H9 (cell line): ENCODE data around the gene EIF2B5. TPM values are rescaled to one million over a fixed set of nuclear protein-coding genes. Genes with fewer than 3 reads are reported as not detected.

ENCODE experiments used
- DNase-seq: peaks from one replicate; pipeline ENCODE4 v3.0.0-alpha.2; 2017
- H2AFZ ChIP-seq: one replicate; pipeline ENCODE4 v1.6.1; 2013; ENCODE audit warnings: mild to moderate bottlenecking, low read length, control low read depth, moderate library complexity
- H2AK5ac ChIP-seq: 2 replicates; pipeline ENCODE4 v1.6.1; 2013; ENCODE audit warnings: low read length, control low read depth, mixed read lengths; ENCODE audit not compliant: insufficient read length
- H2BK120ac ChIP-seq: one replicate; pipeline ENCODE4 v1.6.1; 2013; ENCODE audit warnings: low read depth, mild to moderate bottlenecking, low read length, control low read depth, inconsistent platforms; ENCODE audit not compliant: poor library complexity, severe bottlenecking
- H2BK12ac ChIP-seq: 2 replicates; pipeline ENCODE4 v1.6.1; 2013; ENCODE audit warnings: low read length, control low read depth, mixed read lengths, low read depth; ENCODE audit not compliant: insufficient read length
- H2BK15ac ChIP-seq: 2 replicates; pipeline ENCODE4 v1.6.1; 2013; ENCODE audit warnings: low read depth, low read length, control low read depth
- H2BK20ac ChIP-seq: one replicate; pipeline ENCODE4 v1.6.1; 2013; ENCODE audit warnings: low read depth, mild to moderate bottlenecking, low read length, control low read depth, inconsistent platforms; ENCODE audit not compliant: poor library complexity, severe bottlenecking
- H2BK5ac ChIP-seq: 2 replicates; pipeline ENCODE4 v1.6.1; 2013; ENCODE audit warnings: low read length, control low read depth, mixed read lengths; ENCODE audit not compliant: insufficient read length
- H3K14ac ChIP-seq: 2 replicates; pipeline ENCODE4 v1.6.1; 2013; ENCODE audit warnings: low read length, control low read depth; ENCODE audit not compliant: insufficient read depth
- H3K18ac ChIP-seq: 2 replicates; pipeline ENCODE4 v1.6.1; 2013; ENCODE audit warnings: low read depth, mild to moderate bottlenecking, mixed read lengths, low read length, control low read depth; ENCODE audit not compliant: insufficient read length
- H3K23ac ChIP-seq: 2 replicates; pipeline ENCODE4 v1.6.1; 2013; ENCODE audit warnings: low read length, control low read depth, mixed read lengths, low read depth; ENCODE audit not compliant: insufficient read length
- H3K23me2 ChIP-seq: 2 replicates; pipeline ENCODE4 v1.6.1; 2013; ENCODE audit warnings: low read depth, mild to moderate bottlenecking, mixed read lengths, low read length, control low read depth; ENCODE audit not compliant: insufficient read length, poor library complexity, severe bottlenecking
- H3K27ac ChIP-seq: 2 replicates; pipeline ENCODE4 v1.5.1; 2013; ENCODE audit warnings: low read length, control low read depth, mixed read lengths, low read depth; ENCODE audit not compliant: insufficient read length
- H3K27me3 ChIP-seq: 2 replicates; pipeline ENCODE4 v1.6.1; 2013; ENCODE audit warnings: low read length, control low read depth, inconsistent platforms; ENCODE audit not compliant: insufficient read depth
- H3K4ac ChIP-seq: 2 replicates; pipeline ENCODE4 v1.6.1; 2013; ENCODE audit warnings: low read depth, mild to moderate bottlenecking, control low read depth, inconsistent platforms, low read length, moderate library complexity
- H3K4me1 ChIP-seq: 2 replicates; pipeline ENCODE4 v1.6.1; 2013; ENCODE audit warnings: low read length, control low read depth, inconsistent platforms; ENCODE audit not compliant: insufficient read depth
- H3K4me2 ChIP-seq: 2 replicates; pipeline ENCODE4 v1.6.1; 2013; ENCODE audit warnings: low read length, control low read depth, mixed read lengths; ENCODE audit not compliant: insufficient read length, insufficient read depth
- H3K56ac ChIP-seq: 2 replicates; pipeline ENCODE4 v1.6.1; 2013; ENCODE audit warnings: low read depth, mild to moderate bottlenecking, mixed read lengths, low read length, control low read depth; ENCODE audit not compliant: insufficient read length
- H3K79me1 ChIP-seq: 2 replicates; pipeline ENCODE4 v1.6.1; 2013; ENCODE audit warnings: low read depth, mild to moderate bottlenecking, moderate library complexity, low read length, control low read depth, inconsistent platforms; ENCODE audit not compliant: insufficient read depth, poor library complexity, severe bottlenecking
- H3K79me2 ChIP-seq: 2 replicates; pipeline ENCODE4 v1.6.1; 2013; ENCODE audit warnings: low read length, control low read depth, inconsistent platforms; ENCODE audit not compliant: insufficient read depth
- H3K9ac ChIP-seq: 2 replicates; pipeline ENCODE4 v1.6.1; 2013; ENCODE audit warnings: low read length, control low read depth, mixed read lengths; ENCODE audit not compliant: insufficient read length; ENCODE audit errors: extremely low read depth
- H3K9me3 ChIP-seq: one replicate; pipeline ENCODE4 v1.6.1; 2013; ENCODE audit warnings: low read depth, low read length, inconsistent platforms; ENCODE audit not compliant: control insufficient read depth
- H3T11ph ChIP-seq: one replicate; pipeline ENCODE4 v1.6.1; 2013; ENCODE audit warnings: mild to moderate bottlenecking, low read length, control low read depth, inconsistent platforms
- H4K20me1 ChIP-seq: one replicate; pipeline ENCODE4 v1.6.1; 2013; ENCODE audit not compliant: control insufficient read depth, insufficient read length, insufficient read depth
- H4K5ac ChIP-seq: 2 replicates; pipeline ENCODE4 v1.6.1; 2013; ENCODE audit warnings: low read depth, mild to moderate bottlenecking, mixed read lengths, low read length, control low read depth; ENCODE audit not compliant: insufficient read length
- H4K8ac ChIP-seq: replicated peaks from 2 replicates; pipeline ENCODE4 v1.6.1; 2013; ENCODE audit warnings: low read length, control low read depth, mixed read lengths, low read depth; ENCODE audit not compliant: insufficient read length
- H4K91ac ChIP-seq: 2 replicates; pipeline ENCODE4 v1.6.1; 2013; ENCODE audit warnings: low read depth, mild to moderate bottlenecking, moderate library complexity, mixed read lengths, low read length, control low read depth; ENCODE audit not compliant: insufficient read length
- H3K27ac Mint-ChIP-seq, 3 experiments: 2 replicates in 2 of 3; 3 replicates in 1 of 3; pipeline ENCODE4 v1.8.0; 2020 to 2021; ENCODE audit warnings: mixed read lengths in 3 of 3, mild to moderate bottlenecking in 1 of 3, moderate library complexity in 1 of 3
- H3K27me3 Mint-ChIP-seq: 2 replicates; pipeline ENCODE4 v1.8.0; 2021; ENCODE audit warnings: low read depth, mild to moderate bottlenecking, moderate library complexity, mixed read lengths
- H3K36me3 Mint-ChIP-seq, 3 experiments: 2 replicates in 2 of 3; 3 replicates in 1 of 3; pipeline ENCODE4 v1.8.0; 2020 to 2021; ENCODE audit warnings: low read depth in 3 of 3, mixed read lengths in 3 of 3; ENCODE audit not compliant: insufficient read depth in 1 of 3
- H3K4me1 Mint-ChIP-seq, 2 experiments: 2 replicates each; pipeline ENCODE4 v1.8.0; 2020; ENCODE audit warnings: mixed read lengths in 2 of 2
- H3K4me3 Mint-ChIP-seq, 2 experiments: 2 replicates in 1 of 2; 3 replicates in 1 of 2; pipeline ENCODE4 v1.8.0; 2020 to 2021; ENCODE audit warnings: mild to moderate bottlenecking in 2 of 2, mixed read lengths in 2 of 2, moderate library complexity in 1 of 2
- H3K9me3 Mint-ChIP-seq, 2 experiments: 2 replicates in 1 of 2; 3 replicates in 1 of 2; pipeline ENCODE4 v1.8.0; 2020; ENCODE audit warnings: mild to moderate bottlenecking in 2 of 2, mixed read lengths in 2 of 2, moderate library complexity in 1 of 2
- CTCF ChIP-seq: fragments of 200-600 bp; sonication (generic); conservative IDR thresholded peaks from 3 replicates; pipeline ENCODE4 v1.8.0; 2021; ENCODE audit warnings: antibody characterized with exemption, mild to moderate bottlenecking
- WGBS: extraction: QIAGEN DNeasy Blood & Tissue Kit; methylation state at CpG from one replicate; pipeline ENCODE4 v1.1.7; 2013; ENCODE audit warnings: missing lambda C conversion rate, low lambda C conversion rate, mixed read lengths; ENCODE audit not compliant: insufficient read length; ENCODE audit errors: extremely low coverage; 5-methylcytosine and 5-hydroxymethylcytosine counted together
- total RNA-seq: library from RNA; stranded (reverse); gene quantifications from 2 replicates; pipeline ENCODE4 v1.2.1, GENCODE V29; 2021

EIF2B5 gene
- total RNA-seq, 1 experiment from 2014 or later = 42.0 TPM

- Histone ChIP-seq H2AFZ (no peak overlapping the region), H2BK20ac (no peak overlapping the region), H2BK5ac (no peak overlapping the region), H2BK12ac (no peak overlapping the region), H2BK15ac (no peak overlapping the region), H3K9ac (peak overlapping the region; percentile 55), H3K4me1 (no peaks in the 10 kb centered on the region; the same call in 1 of the 2 replicates), H4K8ac (no peak overlapping the region), H3K4me2 (peak overlapping the region; percentile 97), H3K56ac (no peak overlapping the region), H4K20me1 (peaks cover 3% of the 10 kb centered on the region), H3K14ac (peak overlapping the region; percentile 67), H3K9me3 (no peaks in the 10 kb centered on the region), H3K79me1 (peaks cover 7% of the 10 kb centered on the region), H3T11ph (no peak overlapping the region), H3K4ac (no peak overlapping the region), H4K91ac (no peak overlapping the region), H4K5ac (no peak overlapping the region), H3K79me2 (peaks cover 9% of the 10 kb centered on the region; the same call in 1 of the 2 replicates), H3K27ac (peak overlapping the region; percentile 72), H2BK120ac (no peak overlapping the region), H2AK5ac (no peak overlapping the region), H3K23ac (no peak overlapping the region), H3K23me2 (peaks cover 16% of the 10 kb centered on the region), H3K27me3 (no peaks in the 10 kb centered on the region), H3K18ac (peak overlapping the region; percentile 50)
- no CpG with 5 or more reads among the region's 19 CpGs for WGBS
- H3K4me1 Mint-ChIP-seq = peaks cover 18 to 31% of the 10 kb centered on the region in 2 experiments
- H3K9me3 Mint-ChIP-seq = no peaks in the 10 kb centered on the region
- TF ChIP-seq CTCF = no peak
- H3K27me3 Mint-ChIP-seq = no peaks in the 10 kb centered on the region
- H3K36me3 Mint-ChIP-seq = peaks cover 36 to 65% (median 56%) of the 10 kb centered on the region in 3 experiments
- H3K27ac Mint-ChIP-seq = peak overlapping the region; percentile 99 to 100 (median 99)
- peak; percentile 94 for DNase-seq
- H3K4me3 Mint-ChIP-seq = peak overlapping the region; percentile 95 to 96
Observed at GRCh38 chr3:184176377-184177330, 41.5 kb downstream of the EIF2B5 start.
